ENCODE data around the gene SLC1A4. TPM values are rescaled to one million over a fixed set of nuclear protein-coding genes. Genes with fewer than 3 reads are reported as not detected.

Gene SLC1A4
- total RNA-seq, 4 donors from 2014 or later: 6.9 to 36.6 (median 12.7) TPM

- no peak overlapping the region for H3K4me3 ChIP-seq
- no peaks in the 10 kb centered on the region for H3K27me3 ChIP-seq
- H3K27ac ChIP-seq: no peak overlapping the region
- DNase-seq: no peak
- H3K9me3 ChIP-seq: no peaks in the 10 kb centered on the region
- intact Hi-C loops (cut with DNase I; ENCODE audit: low total_unique reads): no loop called here
- TF ChIP-seq CTCF (IDR thresholded peaks at IDR 0.05): no peak
- no peak for TF ChIP-seq POLR2A (IDR thresholded peaks at IDR 0.05)
- no peaks in the 10 kb centered on the region for H3K4me1 ChIP-seq
- no peaks in the 10 kb centered on the region for H3K36me3 ChIP-seq
Measured at GRCh38 chr2:65035351-65035943, 46.2 kb downstream of the SLC1A4 start.

- H3K4me1 ChIP-seq: no peaks in the 10 kb centered on the region
- H3K27me3 ChIP-seq: no peaks in the 10 kb centered on the region
- intact Hi-C loops (cut with DNase I; ENCODE audit: low total_unique reads): no loop called here
Measured at GRCh38 chr2:65037178-65037577, 48.0 kb downstream of the SLC1A4 start.

GRCh38 chr2:65039640-65040039, 50.4 kb downstream of the SLC1A4 start:
- H3K4me3 ChIP-seq: no peak overlapping the region
- no peaks in the 10 kb centered on the region for H3K36me3 ChIP-seq
- no peak overlapping the region for H3K27ac ChIP-seq
- no peak for DNase-seq
- H3K27me3 ChIP-seq: no peaks in the 10 kb centered on the region
- H3K4me1 ChIP-seq: no peaks in the 10 kb centered on the region
- H3K9me3 ChIP-seq: no peaks in the 10 kb centered on the region
- TF ChIP-seq POLR2A (IDR thresholded peaks at IDR 0.05): no peak
- TF ChIP-seq CTCF (IDR thresholded peaks at IDR 0.05): no peak
- intact Hi-C loops (cut with DNase I; ENCODE audit: low total_unique reads): loop anchor here (5.0 kb wide), 1 partner anchor 122 kb away; no protein-coding TSS in a partner anchor

More at GRCh38 chr2:65037178-65037577, 48.0 kb downstream of the SLC1A4 start:
- Histone ChIP-seq H3K9me3 (no peaks in the 10 kb centered on the region), H3K4me3 (no peak overlapping the region), H3K36me3 (no peaks in the 10 kb centered on the region), H3K27ac (no peak overlapping the region)
- no peak for TF ChIP-seq CTCF (IDR thresholded peaks at IDR 0.05)
- TF ChIP-seq POLR2A (IDR thresholded peaks at IDR 0.05): no peak
- DNase-seq: no peak

- H3K27me3 ChIP-seq: no peaks in the 10 kb centered on the region
- H3K4me1 ChIP-seq: no peaks in the 10 kb centered on the region
- no peak overlapping the region for H3K27ac ChIP-seq
- H3K4me3 ChIP-seq: no peak overlapping the region
- H3K36me3 ChIP-seq: no peaks in the 10 kb centered on the region
- intact Hi-C loops (cut with DNase I; ENCODE audit: low total_unique reads): loop anchor here (5.0 kb wide), 1 partner anchor 123 kb away; no protein-coding TSS in a partner anchor
- peak; percentile 84 to 90 for DNase-seq
- TF ChIP-seq POLR2A (IDR thresholded peaks at IDR 0.05): no peak
- peak; percentile 92 to 97 (median 96) for TF ChIP-seq CTCF (IDR thresholded peaks at IDR 0.05)
- no peaks in the 10 kb centered on the region for H3K9me3 ChIP-seq
Measured at GRCh38 chr2:65040400-65041261, 51.4 kb downstream of the SLC1A4 start.

GRCh38 chr2:65043001-65043400, 53.8 kb downstream of the SLC1A4 start:
- H3K9me3 ChIP-seq: no peaks in the 10 kb centered on the region
- TF ChIP-seq POLR2A (IDR thresholded peaks at IDR 0.05): no peak
- TF ChIP-seq CTCF (IDR thresholded peaks at IDR 0.05): no peak
- DNase-seq: no peak
- intact Hi-C loops (cut with DNase I; ENCODE audit: low total_unique reads): loop anchor here (5.0 kb wide), 1 partner anchor 126 kb away; no protein-coding TSS in a partner anchor
- H3K4me1 ChIP-seq: no peaks in the 10 kb centered on the region
- H3K27ac ChIP-seq: no peak overlapping the region
- H3K4me3 ChIP-seq: no peak overlapping the region
- H3K36me3 ChIP-seq: no peaks in the 10 kb centered on the region
- no peaks in the 10 kb centered on the region for H3K27me3 ChIP-seq

Data from uterus (tissue), 4 donors.